GM18508 (cell line): ENCODE data around the gene CNFN.
"Not testable (repeated sequence)": the region's sequence is repeated elsewhere in the genome, so short reads cannot be mapped to it uniquely, and the experiment has no call there.

Source experiments
- ATAC-seq: cut with Tn5 transposase; IDR thresholded peaks from one replicate; pipeline ENCODE4 v1.9.1; 2021; ENCODE audit warnings: moderate number of reproducible peaks; ENCODE audit not compliant: insufficient read depth, unreplicated experiment

Gene CNFN

GRCh38 chr19:42353341-42354015, 36.6 kb downstream of the CNFN start:
- no peak for ATAC-seq

- no peak for ATAC-seq
Observed at GRCh38 chr19:42352301-42353259, 37.5 kb downstream of the CNFN start.

GRCh38 chr19:42351079-42351735, 38.9 kb downstream of the CNFN start:
- no peak for ATAC-seq

- no peak for ATAC-seq
Observed at GRCh38 chr19:42350417-42350816, 39.7 kb downstream of the CNFN start.

GRCh38 chr19:42349378-42350107, 40.6 kb downstream of the CNFN start:
- ATAC-seq, result no peak

- ATAC-seq, result no peak
Observed at GRCh38 chr19:42348211-42348610, 41.9 kb downstream of the CNFN start.

GRCh38 chr19:42345191-42345812, 44.8 kb downstream of the CNFN start:
- ATAC-seq, result no peak

- ATAC-seq, result no peak
Observed at GRCh38 chr19:42344336-42344893, 45.7 kb downstream of the CNFN start.

GRCh38 chr19:42343344-42344110, 46.6 kb downstream of the CNFN start:
- no peak for ATAC-seq

GRCh38 chr19:42339922-42340321, 50.2 kb downstream of the CNFN start:
- not testable (repeated sequence) for ATAC-seq

GRCh38 chr19:42339126-42339860, 50.8 kb downstream of the CNFN start:
- not testable (repeated sequence) for ATAC-seq
